Heart right ventricle (tissue), 16 donors: ENCODE measurements around the gene CIBAR2. TPM values are rescaled to one million over a fixed set of nuclear protein-coding genes. Genes with fewer than 3 reads are reported as not detected.

Experiments
- ATAC-seq, 8 donors: fragments of 200-7000 bp; cut with Tn5 transposase; one replicate each; pipeline ENCODE4 v1.9.1; 2020; ENCODE audit warnings: mild to moderate bottlenecking in 8 of 8, moderate library complexity in 8 of 8, moderate number of reproducible peaks in 1 of 8
- DNase-seq, 2 donors: peaks; one replicate each; pipeline ENCODE4 v3.0.0-alpha.2; 2020
- H3K27ac ChIP-seq, 10 donors: fragments of 200-600 bp; sonication (generic) in 2 of 10; one replicate each; pipeline versions ENCODE4 v1.5.0 to v1.8.0; 2020 to 2022; ENCODE audit warnings: mild to moderate bottlenecking in 3 of 10
- H3K27me3 ChIP-seq, 7 donors: fragments of 200-600 bp; one replicate each; pipeline ENCODE4 v1.8.0; 2021 to 2022; ENCODE audit warnings: mild to moderate bottlenecking in 2 of 7
- H3K36me3 ChIP-seq, 9 donors: fragments of 200-600 bp; sonication (generic) in 1 of 9; one replicate each; pipeline versions ENCODE4 v1.5.0 to v1.8.0; 2020 to 2022; ENCODE audit warnings: mild to moderate bottlenecking in 2 of 9
- H3K4me1 ChIP-seq, 9 donors: fragments of 200-600 bp; sonication (generic) in 1 of 9; one replicate each; pipeline versions ENCODE4 v1.5.0 to v1.8.0; 2020 to 2022; ENCODE audit warnings: mild to moderate bottlenecking in 4 of 9
- H3K4me3 ChIP-seq, 10 donors: fragments of 200-600 bp; sonication (generic) in 2 of 10; one replicate each; pipeline versions ENCODE4 v1.5.0 to v1.8.0; 2020 to 2022; ENCODE audit warnings: mild to moderate bottlenecking in 7 of 10, moderate library complexity in 2 of 10
- H3K9me3 ChIP-seq, 11 donors: fragments of 200-600 bp in 10 of 11; sonication (generic) in 2 of 11; one replicate each; pipeline versions ENCODE4 v1.5.0 to v1.8.0; 2013 to 2022; ENCODE audit warnings: mild to moderate bottlenecking in 2 of 11, control low read depth in 1 of 11, moderate library complexity in 1 of 11
- WGBS, 2 donors: extraction: QIAGEN DNeasy Blood & Tissue Kit; methylation state at CpG; one replicate each; pipeline ENCODE4 v1.1.7; 2013; ENCODE audit warnings: inconsistent platforms in 1 of 2; 5-methylcytosine and 5-hydroxymethylcytosine counted together
- intact Hi-C, 10 donors: fragments of 100-400 bp; cut with DNase I; formaldehyde crosslinking; loops; one replicate each; pipeline versions ENCODE4 v1.11.1 to v1.14.2; 2022
- polyA plus RNA-seq, 2 donors: library from polyadenylated mRNA; stranded (reverse); fragments of 200-250 nt; gene quantifications; one replicate each; pipeline ENCODE4 v1.2.3, GENCODE V29; 2013
- total RNA-seq, 10 donors: library from RNA; stranded (reverse); fragmentation: NEBNext Ultra II Directional in 3 of 10; extraction: Animal tissue kit (Norgen Biotek cat#: 25700) in 3 of 10; gene quantifications; one replicate each; pipeline versions ENCODE4 v1.2.1 to v1.2.4, GENCODE V29; 2021 to 2023
- TF ChIP-seq, protein P1 (sequence below), 9 donors: fragments of 200-600 bp; sonication (generic) in 2 of 9; IDR thresholded peaks; one replicate each; pipeline versions ENCODE4 v1.5.0 to v1.8.0; 2021 to 2022; ENCODE audit warnings: antibody characterized with exemption in 9 of 9, mild to moderate bottlenecking in 5 of 9, moderate library complexity in 1 of 9
- donor health status: Arrhythmogenic right ventricular cardiomyopathy.
- donor health status: ischemic (EF 13 %, LVEDD 7.1; RV severe dilation, severe dysfunction).
- donor health status: healthy with polysubstance abuse.
- donor health status: DM: no; HTN: yes; CAD: no.
- donor health status: DM: no; HTN: no; CAD: no.
- donor health status: ischemic (EF 25% LVEDD 6.9; RV normal size, moderate dysfunction).
- donor health status: ischemic (EF 25% LVEDD 5.7; RV mildly dilated, moderate dysfunction).
- donor health status: healthy.
- donor health status: DM: yes; HTN: yes; CAD: no.
- donor health status: Ischemic cardiomyopathy.
- donor health status: ischemic (EF 35%, LVEDD 5.7; RV mildly dilated, moderate dysfunction).
- donor health status: nonischemic (EF 11% LVEDD 7.7; RV severe dilation, severe dysfunction).
- donor health status: DM: yes; HTN: yes; CAD: no.
- donor health status: PGD.
- donor health status: ischemic (EF 29% LVEDD 5.4; RV normal size, mild dysfunction).
- donor health status: nonischemic (EF 23%, LVEDD 6.1; RV moderate dilation, normal function).

The CIBAR2 gene
- total and polyA plus RNA-seq, 12 donors, result not detected

DNA sequence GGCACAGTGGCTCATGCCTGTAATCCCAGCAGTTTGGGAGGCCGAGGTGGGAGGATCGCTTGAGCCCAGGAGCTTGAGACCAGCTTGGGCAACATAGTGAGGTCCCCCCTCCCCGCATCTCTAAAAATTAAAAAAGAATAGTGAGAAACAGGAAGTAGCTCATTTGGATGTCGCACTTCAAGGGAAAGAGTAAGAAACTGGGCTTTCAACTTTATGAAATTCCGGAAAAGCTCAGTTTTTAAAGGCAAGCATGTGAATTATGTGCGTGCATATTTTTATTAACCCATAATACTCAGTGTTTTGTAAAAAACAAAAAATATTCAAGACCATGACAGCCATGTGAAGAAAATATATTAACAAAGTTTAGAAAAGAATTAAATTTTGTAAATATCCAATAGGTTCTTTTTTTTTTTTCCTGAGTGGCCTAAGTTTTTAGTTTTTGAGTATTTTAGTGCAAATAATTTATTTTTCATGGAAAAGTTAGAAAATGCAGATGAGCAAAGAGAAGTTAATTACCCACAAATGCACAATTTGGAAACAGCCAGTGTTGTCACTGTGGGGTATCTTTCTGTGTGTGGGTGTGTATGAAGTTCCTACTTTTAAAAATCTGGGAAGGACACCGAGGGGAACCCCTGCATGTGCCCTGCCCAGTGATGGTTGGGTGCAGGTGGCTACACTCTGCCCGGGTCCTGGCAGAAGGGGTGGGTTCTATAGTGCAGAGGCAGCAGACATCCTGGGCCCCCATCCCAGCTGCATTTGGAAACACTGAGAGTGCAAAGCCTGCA lies 40.0 kb downstream of the CIBAR2 start:
- TF ChIP-seq, protein P1, sequence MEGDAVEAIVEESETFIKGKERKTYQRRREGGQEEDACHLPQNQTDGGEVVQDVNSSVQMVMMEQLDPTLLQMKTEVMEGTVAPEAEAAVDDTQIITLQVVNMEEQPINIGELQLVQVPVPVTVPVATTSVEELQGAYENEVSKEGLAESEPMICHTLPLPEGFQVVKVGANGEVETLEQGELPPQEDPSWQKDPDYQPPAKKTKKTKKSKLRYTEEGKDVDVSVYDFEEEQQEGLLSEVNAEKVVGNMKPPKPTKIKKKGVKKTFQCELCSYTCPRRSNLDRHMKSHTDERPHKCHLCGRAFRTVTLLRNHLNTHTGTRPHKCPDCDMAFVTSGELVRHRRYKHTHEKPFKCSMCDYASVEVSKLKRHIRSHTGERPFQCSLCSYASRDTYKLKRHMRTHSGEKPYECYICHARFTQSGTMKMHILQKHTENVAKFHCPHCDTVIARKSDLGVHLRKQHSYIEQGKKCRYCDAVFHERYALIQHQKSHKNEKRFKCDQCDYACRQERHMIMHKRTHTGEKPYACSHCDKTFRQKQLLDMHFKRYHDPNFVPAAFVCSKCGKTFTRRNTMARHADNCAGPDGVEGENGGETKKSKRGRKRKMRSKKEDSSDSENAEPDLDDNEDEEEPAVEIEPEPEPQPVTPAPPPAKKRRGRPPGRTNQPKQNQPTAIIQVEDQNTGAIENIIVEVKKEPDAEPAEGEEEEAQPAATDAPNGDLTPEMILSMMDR (IDR thresholded peaks at IDR 0.05), result no peak
- 74 to 86% methylated on average over 8 of the region's 8 CpGs for WGBS, 2 donors
- peaks cover 0 to 88% (median 11%) of the 10 kb centered on the region in 9 donors for H3K36me3 ChIP-seq

DNA sequence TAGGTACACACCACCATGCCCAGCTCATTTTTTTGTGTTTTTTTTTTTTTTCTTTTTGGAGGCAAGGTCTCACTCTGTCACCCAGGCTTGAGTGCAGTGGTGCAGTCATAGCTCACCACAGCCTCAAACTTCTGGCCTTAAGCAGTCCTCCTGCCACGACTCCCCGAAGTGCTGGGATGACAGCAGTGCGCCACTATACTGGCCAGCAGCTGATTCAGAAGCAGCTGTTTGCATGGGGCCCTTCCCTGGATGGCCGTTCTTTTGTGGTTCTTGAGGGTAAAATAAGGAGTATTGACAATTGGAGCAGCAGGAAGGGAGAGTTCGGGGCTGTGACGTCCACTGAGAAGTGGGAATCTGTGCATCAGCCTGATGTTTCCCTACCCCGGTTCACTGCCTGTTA lies 43.1 kb downstream of the CIBAR2 start:
- ATAC-seq, result no peak
- 92 to 96% methylated on average over 7 of the region's 7 CpGs for WGBS, 2 donors
- intact Hi-C loops, result no loop called here

More for the DNA sequence above, 40.0 kb downstream of the CIBAR2 start:
- ATAC-seq (peak in 2 of 8 donors; percentile 10 to 12), DNase-seq (no peak)
- Histone ChIP-seq H3K9me3 (no peaks in the 10 kb centered on the region), H3K27ac (peak overlapping the region in 1 of 10 donors; percentile 16), H3K4me3 (no peak overlapping the region), H3K27me3 (no peaks in the 10 kb centered on the region), H3K4me1 (peaks cover 0 to 9% (median 0%) of the 10 kb centered on the region in 9 donors)
- intact Hi-C loops, result no loop called here

DNA sequence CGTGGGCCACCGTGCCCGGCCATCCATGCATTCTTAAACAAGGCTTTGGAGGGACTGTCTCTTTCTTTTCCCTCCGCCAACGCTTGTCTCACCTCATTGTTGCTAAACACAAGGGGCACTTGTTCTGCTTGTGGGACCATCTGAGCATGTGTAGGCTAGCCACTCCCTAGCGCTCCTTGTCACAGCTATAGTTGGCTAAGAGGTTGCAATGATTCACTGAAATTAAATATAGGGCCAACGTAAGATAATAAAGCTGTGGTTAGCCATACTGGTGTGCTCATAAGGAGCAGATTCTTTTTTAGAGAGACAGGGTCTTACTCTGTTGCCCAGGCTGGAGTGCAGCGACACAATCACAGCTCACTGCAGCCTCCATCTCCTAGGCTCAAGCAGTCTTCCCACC lies 43.5 kb downstream of the CIBAR2 start:
- Histone ChIP-seq H3K27ac (no peak overlapping the region), H3K4me3 (no peak overlapping the region), H3K27me3 (no peaks in the 10 kb centered on the region), H3K36me3 (peaks cover 0 to 61% (median 10%) of the 10 kb centered on the region in 9 donors), H3K4me1 (peaks cover 0 to 9% (median 0%) of the 10 kb centered on the region in 9 donors), H3K9me3 (no peaks in the 10 kb centered on the region)
- ATAC-seq, result no peak
- 96 to 98% methylated on average over 8 of the region's 8 CpGs for WGBS, 2 donors
- no peak for DNase-seq
- intact Hi-C loops, result no loop called here
- TF ChIP-seq, protein P1 (IDR thresholded peaks at IDR 0.05), result no peak

More for the DNA sequence above, 43.1 kb downstream of the CIBAR2 start:
- Histone ChIP-seq H3K27me3 (no peaks in the 10 kb centered on the region), H3K27ac (no peak overlapping the region), H3K4me3 (no peak overlapping the region), H3K9me3 (no peaks in the 10 kb centered on the region), H3K4me1 (peaks cover 0 to 9% (median 0%) of the 10 kb centered on the region in 9 donors), H3K36me3 (peaks cover 0 to 65% (median 10%) of the 10 kb centered on the region in 9 donors)
- no peak for DNase-seq
- TF ChIP-seq, protein P1 (IDR thresholded peaks at IDR 0.05), result no peak

DNA sequence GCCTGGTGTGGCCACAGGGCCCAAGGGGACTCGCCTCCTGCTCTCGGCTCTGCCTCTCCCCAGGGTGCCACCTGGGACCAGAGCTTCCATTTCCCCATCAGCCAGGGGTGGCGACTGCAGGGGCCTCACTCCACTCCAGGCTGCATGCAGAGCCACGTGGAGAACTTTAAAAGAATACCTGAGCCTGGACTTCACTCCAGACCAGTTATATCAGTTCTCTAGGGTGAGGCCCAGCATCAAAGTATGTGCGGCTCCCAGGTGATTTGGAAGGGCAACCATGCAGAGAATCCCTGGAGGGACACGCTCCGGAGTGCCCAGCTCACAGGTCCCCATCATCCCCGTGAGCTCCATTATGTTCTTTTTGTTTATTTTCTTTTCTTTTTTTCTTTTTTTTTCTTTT lies 44.8 kb downstream of the CIBAR2 start:
- ATAC-seq (no peak), DNase-seq (no peak)
- TF ChIP-seq, protein P1 (IDR thresholded peaks at IDR 0.05), result no peak
- no peak overlapping the region for H3K4me3 ChIP-seq
- peaks cover 0 to 48% (median 10%) of the 10 kb centered on the region in 9 donors for H3K36me3 ChIP-seq
- H3K27ac ChIP-seq, result no peak overlapping the region
- no peaks in the 10 kb centered on the region for H3K27me3 ChIP-seq
- H3K9me3 ChIP-seq, result no peaks in the 10 kb centered on the region
- peaks cover 0 to 14% (median 0%) of the 10 kb centered on the region in 9 donors for H3K4me1 ChIP-seq
- intact Hi-C loops, result no loop called here
- WGBS, 2 donors, result 94 to 95% methylated on average over 8 of the region's 8 CpGs
